Endothelial cell of umbilical vein (primary cell): ENCODE results near the gene LCOR.

Source experiments
- CTCF ChIP-seq, 2 donors: IDR thresholded peaks; 1 replicate in 1 of 2; 2 replicates in 1 of 2; pipeline ENCODE4 v1.5.1; 2011; ENCODE audit warnings: low read length in 2 of 2, mild to moderate bottlenecking in 2 of 2, moderate library complexity in 2 of 2, control low read depth in 1 of 2, inconsistent platforms in 1 of 2, low read depth in 1 of 2; ENCODE audit not compliant: insufficient read depth in 1 of 2; ENCODE audit errors: extremely low read depth in 1 of 2
- EZH2 ChIP-seq: IDR thresholded peaks from 2 replicates; pipeline ENCODE4 v1.6.1; 2012; ENCODE audit warnings: borderline replicate concordance, low read depth, mild to moderate bottlenecking, moderate library complexity, low read length, inconsistent platforms; ENCODE audit not compliant: severe bottlenecking
- MAX ChIP-seq: IDR thresholded peaks from 2 replicates; pipeline ENCODE4 v1.6.1; 2011; ENCODE audit not compliant: insufficient read depth, insufficient read length
- POLR2A ChIP-seq: IDR thresholded peaks from 2 replicates; pipeline ENCODE4 v1.6.1; 2012; ENCODE audit warnings: low read depth, mild to moderate bottlenecking, control low read depth, low read length
- POLR2AphosphoS5 ChIP-seq: IDR thresholded peaks from 2 replicates; pipeline ENCODE4 v1.6.1; 2012; ENCODE audit warnings: low read depth, mild to moderate bottlenecking, control low read depth, low read length, moderate library complexity; ENCODE audit not compliant: insufficient read depth

- TF ChIP-seq CTCF (IDR thresholded peaks at IDR 0.05; ENCODE audit: extremely low read depth in 1 of 2, insufficient read depth in 1 of 2, low read depth in 1 of 2, low read length in 2 of 2) (no peak), EZH2 (no peak), POLR2A (no peak), POLR2AphosphoS5 (no peak), MAX (no peak)
Observed at GRCh38 chr10:97022616-97023015, 190.5 kb downstream of the LCOR start.
